Activated CD8-positive, alpha-beta memory T cell treated with anti-CD3 and anti-CD28 coated beads, Interleukin-2, amount 10 ng/mL, durations not matched to agents 7 days and 5 days (primary cell): Measurements from ENCODE around the gene SOX10. TPM values are rescaled to one million over a fixed set of nuclear protein-coding genes. Genes with fewer than 3 reads are reported as not detected.

Source experiments
- ATAC-seq: fragments of 150-1000 bp; cut with Tn5 transposase; one replicate; pipeline ENCODE4 v1.10.0; 2021; ENCODE audit warnings: moderate library complexity
- CTCF ChIA-PET: fragments of 350-600 bp; sonication (Branson Sonifier 250); formaldehyde crosslinking; loops from one replicate; lab custom pipeline; 2021; ENCODE audit warnings: antibody characterized with exemption; lab: Charles Lee
- DNase-seq: peaks from one replicate; pipeline ENCODE4 v3.0.0-alpha.2; 2020
- H3K27ac Mint-ChIP-seq: one replicate; pipeline ENCODE4 v1.8.0; 2021; ENCODE audit warnings: mild to moderate bottlenecking, mixed read lengths
- H3K27me3 Mint-ChIP-seq: one replicate; pipeline ENCODE4 v1.8.0; 2021; ENCODE audit warnings: mixed read lengths
- H3K36me3 Mint-ChIP-seq: one replicate; pipeline ENCODE4 v1.8.0; 2021; ENCODE audit warnings: mild to moderate bottlenecking, mixed read lengths
- H3K4me1 Mint-ChIP-seq: one replicate; pipeline ENCODE4 v1.8.0; 2021; ENCODE audit warnings: mixed read lengths
- H3K4me3 Mint-ChIP-seq: one replicate; pipeline ENCODE4 v1.8.0; 2021; ENCODE audit warnings: mild to moderate bottlenecking, moderate library complexity, mixed read lengths
- H3K9me3 Mint-ChIP-seq: one replicate; pipeline ENCODE4 v1.8.0; 2022; ENCODE audit warnings: low read depth, mixed read lengths
- total RNA-seq, 2 experiments: library from RNA; stranded (reverse); gene quantifications; one replicate each; pipeline ENCODE4 v1.2.3, GENCODE V29; 2021

SOX10 gene
- total RNA-seq, 2 experiments from 2014 or later, result not detected

DNA sequence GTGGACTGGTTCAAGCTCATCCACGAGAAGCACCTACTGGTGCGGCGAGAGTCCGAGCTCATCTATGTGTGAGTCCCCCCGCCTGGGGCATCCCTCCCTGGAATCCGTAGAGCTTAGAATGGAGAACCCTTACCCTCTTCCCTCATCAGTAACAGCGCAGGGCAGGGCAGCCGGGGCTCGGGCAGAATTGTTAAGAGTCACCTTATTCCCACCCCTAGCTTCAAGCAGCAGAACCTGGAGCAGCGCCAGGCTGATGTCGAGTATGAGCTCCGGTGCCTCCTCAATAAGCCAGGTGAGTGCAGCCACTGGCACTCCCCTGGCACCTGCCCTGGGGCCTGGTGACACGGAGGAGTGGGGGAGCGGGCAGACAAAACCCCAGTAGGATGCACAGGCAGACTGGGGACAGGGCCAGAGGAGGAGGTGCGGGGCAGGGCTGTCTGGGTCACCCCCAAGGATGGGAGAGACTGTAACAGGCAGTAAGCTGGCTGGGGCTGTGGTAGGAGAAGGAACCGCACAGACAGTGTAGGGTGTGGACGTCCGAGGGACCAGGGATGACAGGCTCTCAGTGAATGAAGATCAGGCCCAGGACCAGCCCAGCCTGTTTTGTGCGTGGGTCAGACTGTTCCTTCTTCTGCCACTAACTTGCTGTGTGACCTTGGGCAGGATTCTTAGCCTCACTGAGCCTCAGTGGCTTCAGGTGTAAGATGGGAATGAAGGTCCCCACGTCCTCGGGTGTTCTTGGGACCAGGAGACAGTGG lies 51.4 kb downstream of the SOX10 start:
- ATAC-seq (no peak), DNase-seq (no peak)
- Mint-ChIP-seq H3K36me3 (no peaks in the 10 kb centered on the region), H3K4me1 (peaks cover 11% of the 10 kb centered on the region), H3K27me3 (no peaks in the 10 kb centered on the region), H3K9me3 (no peaks in the 10 kb centered on the region), H3K4me3 (no peak overlapping the region), H3K27ac (peak overlapping the region; percentile 32)
- CTCF ChIA-PET, result interaction anchor here (1.5 to 6.1 kb wide), 10 partner anchors 13 to 125 kb away, joined by 4 to 57 read pairs (median 8); partner anchors contain the start of genes GCAT and MICALL1

DNA sequence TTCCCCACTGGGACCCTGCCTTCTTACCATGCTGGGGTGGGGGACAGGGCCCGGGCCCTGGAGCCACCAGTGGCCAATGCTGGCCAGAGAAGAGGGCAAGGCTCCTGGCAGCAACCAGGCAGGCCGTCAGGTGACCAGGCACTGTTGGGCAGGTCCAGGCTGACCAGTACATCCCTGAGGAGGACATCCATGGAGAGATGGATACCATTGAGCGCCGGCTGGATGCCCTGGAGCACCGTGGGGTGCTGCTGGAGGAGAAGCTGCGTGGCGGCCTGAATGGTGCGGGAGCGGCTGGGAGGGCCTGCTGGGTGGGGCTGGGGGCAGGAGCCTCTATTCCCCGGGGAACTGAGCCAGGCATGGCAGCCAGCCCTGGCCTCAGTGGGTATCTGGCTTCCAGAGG lies 52.0 kb downstream of the SOX10 start:
- Mint-ChIP-seq H3K27ac (no peak overlapping the region), H3K4me1 (peaks cover 11% of the 10 kb centered on the region), H3K36me3 (no peaks in the 10 kb centered on the region), H3K4me3 (no peak overlapping the region), H3K9me3 (no peaks in the 10 kb centered on the region), H3K27me3 (no peaks in the 10 kb centered on the region)
- ATAC-seq, result no peak
- no peak for DNase-seq
- CTCF ChIA-PET, result interaction anchor here (1.4 to 6.1 kb wide), 5 partner anchors 13 to 115 kb away, joined by 4 to 57 read pairs (median 6); partner anchors contain the start of genes C22orf23 and POLR2F

DNA sequence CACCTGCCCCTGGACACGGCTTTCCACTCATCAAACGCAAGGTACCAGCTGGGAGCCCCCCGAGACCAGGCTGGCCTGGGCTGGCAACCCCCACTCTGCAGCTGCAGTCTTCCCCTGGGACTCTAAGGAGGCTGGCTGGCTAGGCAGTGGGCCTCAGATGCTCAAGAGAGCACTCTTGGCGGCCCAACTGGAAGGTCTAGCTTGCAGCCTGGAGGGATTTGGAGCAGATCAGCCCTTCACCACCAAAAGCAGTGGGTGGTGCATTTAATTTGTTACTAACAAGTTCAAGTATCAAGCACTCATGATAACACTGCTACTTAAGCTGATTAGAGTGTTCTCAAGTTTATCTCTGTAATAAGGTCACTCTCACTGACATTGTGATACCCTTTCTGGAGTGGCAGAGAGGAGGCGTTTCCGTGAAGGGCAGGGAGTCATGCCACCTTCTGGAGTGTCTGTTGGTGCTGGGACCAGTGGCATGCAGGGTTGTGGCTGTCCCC lies 52.4 kb downstream of the SOX10 start:
- CTCF ChIA-PET, result interaction anchor here (1.3 to 6.1 kb wide), 6 partner anchors 13 to 114 kb away, joined by 4 to 57 read pairs (median 6); partner anchors contain the start of genes C22orf23 and POLR2F
- DNase-seq (no peak), ATAC-seq (no peak)
- H3K4me1 Mint-ChIP-seq, result peaks cover 11% of the 10 kb centered on the region
- no peaks in the 10 kb centered on the region for H3K36me3 Mint-ChIP-seq
- no peaks in the 10 kb centered on the region for H3K9me3 Mint-ChIP-seq
- no peak overlapping the region for H3K4me3 Mint-ChIP-seq
- H3K27me3 Mint-ChIP-seq, result no peaks in the 10 kb centered on the region
- H3K27ac Mint-ChIP-seq, result no peak overlapping the region

DNA sequence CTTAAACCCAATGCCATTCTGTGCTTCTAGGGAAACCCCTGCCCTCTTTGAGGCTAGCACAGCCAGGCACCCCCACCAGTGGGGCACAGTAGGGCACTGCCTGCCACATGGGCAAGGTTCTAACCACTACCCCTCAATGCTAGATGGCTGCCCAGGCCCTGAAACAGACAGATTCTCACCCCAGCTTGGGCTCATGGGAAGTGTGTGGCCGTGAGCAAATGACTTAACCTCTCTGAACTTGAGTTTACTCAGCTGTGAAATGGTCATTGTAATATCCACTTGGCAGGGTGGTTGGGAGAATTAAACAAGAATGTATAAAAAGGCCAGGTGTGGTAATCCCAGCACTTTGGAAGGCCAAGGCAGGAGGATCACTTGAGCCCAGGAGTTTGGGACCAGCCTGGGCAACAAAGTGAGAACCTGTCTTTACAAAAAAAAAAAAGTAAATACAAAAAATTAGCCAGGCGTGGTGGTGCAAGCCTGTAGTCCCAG lies 53.4 kb downstream of the SOX10 start:
- Mint-ChIP-seq H3K4me1 (peaks cover 11% of the 10 kb centered on the region), H3K27ac (no peak overlapping the region), H3K27me3 (no peaks in the 10 kb centered on the region), H3K4me3 (no peak overlapping the region), H3K36me3 (no peaks in the 10 kb centered on the region), H3K9me3 (no peaks in the 10 kb centered on the region)
- CTCF ChIA-PET, result interaction anchor here (0.8 to 6.1 kb wide), 11 partner anchors 12 to 117 kb away, joined by 3 to 57 read pairs (median 4); partner anchors contain the start of genes C22orf23, EIF3L and POLR2F
- ATAC-seq (no peak), DNase-seq (no peak)

DNA sequence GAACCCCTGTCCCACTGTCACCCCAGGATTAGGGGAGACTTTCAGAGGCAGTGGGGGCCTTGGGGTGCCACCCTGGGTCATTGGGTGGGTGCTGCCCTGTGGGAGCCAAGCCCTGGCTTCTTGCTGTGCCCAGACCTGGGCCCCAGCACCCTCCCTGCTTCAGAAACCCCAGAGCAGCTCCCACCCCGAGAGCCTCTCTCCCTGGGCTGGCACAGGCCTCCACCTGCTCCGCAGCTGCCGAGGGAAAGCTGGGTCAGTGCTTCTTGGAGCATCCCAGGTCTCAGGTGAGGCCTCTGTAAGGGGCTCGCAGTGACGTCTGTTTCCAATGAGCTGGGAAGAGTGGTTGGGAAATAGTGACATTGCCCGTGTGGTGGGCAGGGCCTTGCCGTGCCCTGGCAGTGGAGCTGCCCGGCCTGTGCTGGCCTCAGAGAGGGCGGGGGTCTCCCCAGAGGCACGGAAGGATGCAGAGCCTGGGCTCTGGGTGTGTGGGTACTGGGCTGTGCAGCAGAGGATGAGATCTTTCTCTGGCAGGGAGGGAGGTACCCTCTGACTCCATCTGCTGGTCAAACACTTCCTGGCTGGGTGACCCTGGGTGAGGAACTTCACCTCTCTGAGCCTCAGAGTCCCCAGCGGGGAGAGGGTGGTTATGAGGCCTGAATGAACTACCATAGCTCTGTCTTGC lies 53.9 kb downstream of the SOX10 start:
- DNase-seq (no peak), ATAC-seq (peak; percentile 28)
- H3K4me1 Mint-ChIP-seq, result peaks cover 11% of the 10 kb centered on the region
- H3K27me3 Mint-ChIP-seq, result no peaks in the 10 kb centered on the region
- H3K4me3 Mint-ChIP-seq, result no peak overlapping the region
- no peak overlapping the region for H3K27ac Mint-ChIP-seq
- H3K36me3 Mint-ChIP-seq, result no peaks in the 10 kb centered on the region
- CTCF ChIA-PET, result interaction anchor here (0.6 to 6.1 kb wide), 9 partner anchors 11 to 385 kb away, joined by 3 to 57 read pairs (median 4); partner anchors contain the start of gene EIF3L
- H3K9me3 Mint-ChIP-seq, result no peaks in the 10 kb centered on the region

DNA sequence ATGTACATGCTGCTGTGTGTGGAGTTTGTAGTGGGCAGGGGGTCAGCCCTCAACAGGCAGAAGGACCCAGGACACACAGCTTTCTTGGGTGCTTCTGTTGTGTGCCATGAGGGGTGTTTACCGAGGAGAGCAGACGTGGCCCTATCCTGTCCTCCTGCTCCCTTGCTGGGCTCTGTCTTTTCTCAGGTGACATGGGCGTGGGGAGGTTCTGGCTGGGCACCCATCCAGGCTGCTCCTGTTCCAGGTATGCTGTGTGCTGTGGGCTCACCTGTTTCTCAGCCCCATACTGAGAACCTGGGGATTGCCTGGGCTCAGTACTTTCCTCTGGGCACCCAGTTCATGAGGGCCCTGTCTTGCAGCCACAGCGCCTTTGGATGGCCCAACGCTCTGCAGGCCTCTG lies 55.0 kb downstream of the SOX10 start:
- no peaks in the 10 kb centered on the region for H3K36me3 Mint-ChIP-seq
- H3K27ac Mint-ChIP-seq, result no peak overlapping the region

DNA sequence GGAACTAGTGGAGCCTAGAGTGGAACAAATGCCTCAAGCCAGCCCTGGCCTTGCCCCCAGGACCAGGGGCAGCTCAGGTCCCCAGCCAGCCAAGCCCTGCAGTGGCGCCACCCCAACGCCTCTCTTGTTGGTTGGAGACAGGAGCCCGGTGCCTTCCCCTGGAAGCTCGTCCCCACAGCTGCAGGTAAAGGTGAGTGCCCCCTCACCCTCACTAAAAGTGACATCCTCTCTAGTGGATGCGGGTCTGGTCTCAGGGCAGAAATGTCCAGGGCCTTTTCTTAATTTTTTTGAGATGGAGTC lies 56.8 kb downstream of the SOX10 start:
- Mint-ChIP-seq H3K27me3 (no peaks in the 10 kb centered on the region), H3K36me3 (no peaks in the 10 kb centered on the region), H3K27ac (no peak overlapping the region), H3K4me3 (no peak overlapping the region), H3K4me1 (no peaks in the 10 kb centered on the region), H3K9me3 (no peaks in the 10 kb centered on the region)
- CTCF ChIA-PET, result interaction anchor here (1.0 kb wide), 1 partner anchor 21 kb away, joined by 3 read pairs; the partner anchor contains the start of gene MICALL1
- DNase-seq (no peak), ATAC-seq (no peak)

More for the DNA sequence above, 55.0 kb downstream of the SOX10 start:
- no peaks in the 10 kb centered on the region for H3K9me3 Mint-ChIP-seq
- CTCF ChIA-PET, result no interaction called here
- DNase-seq (no peak), ATAC-seq (no peak)
- H3K4me1 Mint-ChIP-seq, result peaks cover 11% of the 10 kb centered on the region
- no peak overlapping the region for H3K4me3 Mint-ChIP-seq
- no peaks in the 10 kb centered on the region for H3K27me3 Mint-ChIP-seq

DNA sequence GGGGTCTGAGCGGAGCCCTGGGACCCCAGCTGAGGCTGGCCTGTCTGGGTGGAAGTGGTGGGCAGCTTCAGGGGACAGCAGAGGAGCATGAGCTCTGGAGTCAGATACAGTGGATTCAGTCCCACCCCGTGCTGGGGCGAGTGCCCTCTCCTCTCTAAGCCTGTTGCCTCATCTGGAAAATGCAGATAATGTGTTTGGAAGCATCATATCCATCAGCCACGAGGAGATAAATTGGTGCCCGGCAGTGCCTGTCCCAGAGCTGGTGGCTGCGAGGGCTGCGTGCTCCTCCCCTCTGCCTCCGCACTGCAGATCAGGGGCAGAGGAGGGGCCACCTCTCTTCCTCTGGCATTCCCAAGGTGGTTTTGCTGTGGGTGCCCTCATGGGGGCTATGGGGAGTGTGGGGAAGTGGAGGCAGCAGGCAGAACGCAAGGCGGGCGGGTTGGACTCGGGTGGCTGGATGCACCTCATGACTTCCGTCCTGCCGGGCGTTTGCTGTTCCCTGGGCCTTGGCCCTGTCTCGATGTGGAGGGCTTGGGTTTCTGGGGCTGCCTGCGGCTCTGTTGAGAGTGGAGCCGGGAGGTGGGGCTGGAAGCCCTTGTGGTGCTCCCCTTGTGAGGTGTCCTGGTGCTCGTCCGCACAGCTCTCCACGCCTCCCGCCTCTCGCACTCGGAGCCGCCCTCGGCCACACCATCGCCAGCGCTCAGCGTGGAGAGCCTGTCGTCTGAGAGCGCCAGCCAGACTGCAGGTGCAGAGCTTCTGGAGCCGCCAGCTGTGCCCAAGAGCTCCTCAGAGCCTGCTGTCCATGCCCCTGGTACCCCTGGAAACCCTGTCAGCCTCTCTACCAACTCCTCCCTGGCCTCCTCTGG lies 57.4 kb downstream of the SOX10 start:
- H3K4me1 Mint-ChIP-seq, result no peaks in the 10 kb centered on the region
- DNase-seq, result no peak
- H3K27me3 Mint-ChIP-seq, result no peaks in the 10 kb centered on the region
- no peak overlapping the region for H3K27ac Mint-ChIP-seq
- ATAC-seq, result no peak
- CTCF ChIA-PET, result no interaction called here
- H3K4me3 Mint-ChIP-seq, result no peak overlapping the region
- H3K9me3 Mint-ChIP-seq, result no peaks in the 10 kb centered on the region
- no peaks in the 10 kb centered on the region for H3K36me3 Mint-ChIP-seq

DNA sequence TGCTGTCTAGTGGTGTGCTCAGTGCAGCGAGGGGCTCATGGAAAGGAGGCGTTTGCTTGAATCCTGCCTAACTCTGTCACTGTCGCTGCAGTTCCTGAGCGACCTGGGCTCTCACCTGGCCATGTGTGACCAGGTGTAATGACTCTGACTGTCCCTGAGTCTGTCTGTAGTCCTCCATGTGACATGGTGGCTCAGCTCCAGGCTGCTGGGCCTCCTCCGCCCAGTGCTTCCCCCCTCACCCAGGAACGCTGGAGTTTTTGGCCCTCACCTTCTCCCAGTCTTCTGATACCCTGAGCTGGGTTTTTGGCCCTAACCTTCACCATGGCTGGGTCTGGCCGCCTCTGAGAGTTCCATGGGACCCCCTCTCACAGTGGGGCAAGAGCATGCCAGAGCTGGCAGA lies 58.0 kb downstream of the SOX10 start:
- Mint-ChIP-seq H3K36me3 (no peaks in the 10 kb centered on the region), H3K9me3 (no peaks in the 10 kb centered on the region), H3K4me1 (no peaks in the 10 kb centered on the region), H3K4me3 (no peak overlapping the region), H3K27me3 (no peaks in the 10 kb centered on the region), H3K27ac (no peak overlapping the region)
- no peak for ATAC-seq
- CTCF ChIA-PET, result no interaction called here
- no peak for DNase-seq

DNA sequence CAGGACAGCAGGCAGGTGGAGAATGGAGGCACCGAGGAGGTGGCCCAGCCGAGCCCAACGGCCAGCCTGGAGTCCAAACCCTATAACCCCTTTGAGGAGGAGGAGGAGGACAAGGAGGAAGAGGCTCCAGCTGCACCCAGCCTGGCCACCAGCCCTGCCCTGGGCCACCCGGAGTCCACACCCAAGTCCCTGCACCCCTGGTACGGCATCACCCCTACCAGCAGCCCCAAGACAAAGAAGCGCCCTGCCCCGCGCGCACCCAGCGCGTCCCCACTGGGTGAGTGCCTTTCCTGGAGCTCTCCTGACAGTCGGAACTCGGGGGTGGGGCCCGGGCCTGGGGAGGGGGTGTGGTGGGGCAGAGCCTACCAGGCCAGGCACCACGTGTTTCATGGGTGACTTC lies 58.6 kb downstream of the SOX10 start:
- H3K27me3 Mint-ChIP-seq, result no peaks in the 10 kb centered on the region
- DNase-seq (no peak), ATAC-seq (no peak)
- CTCF ChIA-PET, result no interaction called here
- no peak overlapping the region for H3K27ac Mint-ChIP-seq
- H3K36me3 Mint-ChIP-seq, result no peaks in the 10 kb centered on the region
- H3K4me1 Mint-ChIP-seq, result no peaks in the 10 kb centered on the region
- no peaks in the 10 kb centered on the region for H3K9me3 Mint-ChIP-seq
- H3K4me3 Mint-ChIP-seq, result no peak overlapping the region

DNA sequence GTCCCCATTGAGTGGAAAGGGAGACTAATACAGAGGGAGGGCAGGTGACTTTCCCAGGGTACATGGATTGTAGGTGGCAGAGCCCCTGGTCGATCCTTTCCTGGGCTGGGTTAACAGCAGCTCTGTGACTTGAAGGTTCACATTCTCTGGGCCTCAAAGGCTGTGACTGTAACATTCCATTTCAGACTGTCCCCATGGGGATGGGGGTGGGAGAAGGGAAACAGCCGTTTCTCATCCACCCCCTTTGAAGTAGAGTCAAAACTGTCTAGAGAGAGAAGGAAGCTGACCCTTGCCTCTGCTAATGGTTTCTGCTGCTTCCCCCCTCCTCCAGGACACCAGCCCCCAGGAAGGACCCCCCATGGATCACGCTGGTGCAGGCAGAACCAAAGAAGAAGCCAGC lies 59.0 kb downstream of the SOX10 start:
- ATAC-seq (no peak), DNase-seq (no peak)
- no peak overlapping the region for H3K27ac Mint-ChIP-seq
- no peaks in the 10 kb centered on the region for H3K9me3 Mint-ChIP-seq
- peaks cover under 1% of the 10 kb centered on the region for H3K4me1 Mint-ChIP-seq
- CTCF ChIA-PET, result interaction anchor here (1.9 kb wide), 1 partner anchor 9 kb away, joined by 5 read pairs; no protein-coding TSS in a partner anchor
- no peaks in the 10 kb centered on the region for H3K27me3 Mint-ChIP-seq
- H3K4me3 Mint-ChIP-seq, result no peak overlapping the region
- H3K36me3 Mint-ChIP-seq, result no peaks in the 10 kb centered on the region

DNA sequence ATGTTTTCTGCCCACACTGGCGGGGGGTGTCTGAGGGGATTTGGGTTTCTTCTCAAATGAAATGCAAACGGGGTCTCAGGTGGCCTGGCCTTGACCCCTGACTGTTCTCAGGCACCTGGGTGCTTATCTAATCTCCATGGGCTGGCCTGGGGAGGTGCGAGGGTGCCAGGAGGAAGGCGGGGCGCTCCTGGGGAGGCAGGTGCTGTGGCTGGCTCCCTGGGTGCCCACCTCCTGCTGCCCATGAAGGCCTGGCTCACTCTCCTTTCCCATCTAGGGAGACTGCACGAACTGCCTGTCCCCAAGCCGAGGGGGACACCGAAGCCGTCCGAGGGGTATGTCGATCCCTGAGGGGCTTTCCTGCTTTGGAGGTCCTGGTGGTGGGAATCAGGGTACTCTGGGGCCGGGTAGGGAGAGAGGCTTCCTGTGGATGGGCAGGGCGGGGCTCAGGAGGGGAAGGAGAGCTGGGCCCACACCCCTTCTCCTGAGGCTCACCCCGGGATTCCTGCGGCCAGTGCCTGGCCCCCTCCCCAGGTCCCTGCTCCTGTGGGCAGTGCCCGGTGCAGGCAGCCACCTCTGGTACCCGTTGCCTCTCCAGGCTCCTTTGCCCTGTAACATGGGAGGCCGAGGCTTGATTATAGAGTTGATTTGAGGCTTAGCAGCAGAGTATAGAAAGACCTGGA lies 59.8 kb downstream of the SOX10 start:
- no peaks in the 10 kb centered on the region for H3K27me3 Mint-ChIP-seq
- CTCF ChIA-PET, result interaction anchor here (1.9 kb wide), 1 partner anchor 10 kb away, joined by 5 read pairs; no protein-coding TSS in a partner anchor
- peaks cover 2% of the 10 kb centered on the region for H3K36me3 Mint-ChIP-seq
- no peaks in the 10 kb centered on the region for H3K9me3 Mint-ChIP-seq
- peaks cover 5% of the 10 kb centered on the region for H3K4me1 Mint-ChIP-seq
- H3K27ac Mint-ChIP-seq, result no peak overlapping the region
- no peak for DNase-seq
- no peak for ATAC-seq
- H3K4me3 Mint-ChIP-seq, result no peak overlapping the region
